HCT116 (cell line): ENCODE data around the gene OSBPL1A. TPM values are rescaled to one million over a fixed set of nuclear protein-coding genes. Genes with fewer than 3 reads are reported as not detected.

Experiments used
- ATAC-seq: fragments of 200-7000 bp; cut with Tn5 transposase; 2 replicates; pipeline ENCODE4 v1.9.1; 2020; ENCODE audit warnings: mild to moderate bottlenecking, moderate library complexity
- BruUV-seq: library from RNA; stranded (reverse); fragments of 400-500 nt; replicated peaks from 2 replicates; lab custom pipeline; 2021; lab: Mats Ljungman, UMichigan
- CTCF ChIA-PET: fragments of 300-600 bp; sonication (Branson Sonifier 250); formaldehyde crosslinking; loops from one replicate; lab custom pipeline; 2021; ENCODE audit warnings: antibody characterized with exemption; lab: Charles Lee
- POLR2A ChIA-PET: fragments of 300-600, 350-600 bp; sonication (Branson Sonifier 250); formaldehyde crosslinking; loops from one replicate; lab custom pipeline; 2021; ENCODE audit warnings: antibody characterized with exemption; lab: Charles Lee
- RAD21 ChIA-PET, 2 experiments: fragments of 300-600 bp; sonication (Branson Sonifier 250); formaldehyde crosslinking; loops; one replicate each; lab custom pipeline; 2023; ENCODE audit warnings: low total read pairs in 2 of 2; ENCODE audit not compliant: uncharacterized antibody in 2 of 2, unreplicated experiment in 2 of 2, low non-redundant PET in 1 of 2; lab: Charles Lee
- DNase-seq: peaks from one replicate; pipeline ENCODE4 v3.0.0-alpha.2; 2010; ENCODE audit warnings: low read depth, low spot score
- H2AFZ ChIP-seq: fragments of 200-600 bp; shearing (Covaris generic), sonication (generic); 2 replicates; pipeline ENCODE4 v1.6.1; 2017; ENCODE audit warnings: low read depth, mixed run types, mixed read lengths, antibody characterized with exemption, low read length; ENCODE audit not compliant: poor library complexity, severe bottlenecking
- H3K27ac ChIP-seq: 2 replicates; pipeline ENCODE4 v1.5.1; 2012; ENCODE audit warnings: low read depth, low read length
- H3K27me3 ChIP-seq: fragments of 200-600 bp; sonication (generic); 2 replicates; pipeline ENCODE4 v1.6.1; 2016; ENCODE audit warnings: mixed run types, low read length, mixed read lengths; ENCODE audit not compliant: insufficient read depth
- H3K36me3 ChIP-seq, 2 experiments: fragments of 200-500 bp in 1 of 2; fragments of 200-600 bp in 1 of 2; sonication (Bioruptor generic) in 1 of 2; sonication (generic) in 1 of 2; 2 replicates each; pipeline versions ENCODE4 v1.5.1 to v1.6.1; 2014 to 2016; ENCODE audit warnings: low read length in 2 of 2, inconsistent platforms in 1 of 2, mixed read lengths in 1 of 2, mixed run types in 1 of 2; ENCODE audit not compliant: insufficient read depth in 2 of 2, control insufficient read depth in 1 of 2
- H3K4me1 ChIP-seq, 2 experiments: fragments of 200-600 bp in 1 of 2; sonication (generic) in 1 of 2; 2 replicates each; pipeline versions ENCODE4 v1.5.1 to v1.6.1; 2012 to 2017; ENCODE audit warnings: low read length in 2 of 2, inconsistent platforms in 1 of 2, mild to moderate bottlenecking in 1 of 2, mixed read lengths in 1 of 2, mixed run types in 1 of 2, moderate library complexity in 1 of 2; ENCODE audit not compliant: insufficient read depth in 2 of 2, control insufficient read depth in 1 of 2
- H3K4me2 ChIP-seq: fragments of 200-600 bp; sonication (generic); 2 replicates; pipeline ENCODE4 v1.6.1; 2017; ENCODE audit warnings: mixed run types, low read length, mixed read lengths
- H3K4me3 ChIP-seq, 2 experiments: fragments of 200-600 bp in 1 of 2; sonication (generic) in 1 of 2; replicated peaks in 1 of 2; 2 replicates each; pipeline ENCODE4 v1.5.1; 2011 to 2016; ENCODE audit warnings: low read length in 2 of 2, control low read depth in 1 of 2, low read depth in 1 of 2, mild to moderate bottlenecking in 1 of 2, mixed read lengths in 1 of 2, mixed run types in 1 of 2
- H3K79me2 ChIP-seq: fragments of 200-600 bp; sonication (generic); 2 replicates; pipeline ENCODE4 v1.6.1; 2017; ENCODE audit warnings: mild to moderate bottlenecking, mixed run types, low read length, moderate library complexity, mixed read lengths; ENCODE audit not compliant: insufficient read depth
- H3K9ac ChIP-seq: fragments of 200-600 bp; sonication (generic); 2 replicates; pipeline ENCODE4 v1.6.1; 2016; ENCODE audit warnings: low read length, mixed read lengths
- H3K9me2 ChIP-seq: fragments of 200-600 bp; sonication (generic), shearing (Covaris generic); 2 replicates; pipeline ENCODE4 v1.6.1; 2017; ENCODE audit warnings: mixed run types, mild to moderate bottlenecking, moderate library complexity; ENCODE audit not compliant: insufficient read depth
- H3K9me3 ChIP-seq, 2 experiments: fragments of 200-500 bp in 1 of 2; fragments of 200-600 bp in 1 of 2; sonication (Bioruptor generic) in 1 of 2; sonication (generic) in 1 of 2; 2 replicates each; pipeline ENCODE4 v1.6.1; 2014 to 2017; ENCODE audit warnings: low read length in 2 of 2, mixed read lengths in 2 of 2, inconsistent platforms in 1 of 2, low read depth in 1 of 2, mild to moderate bottlenecking in 1 of 2, mixed run types in 1 of 2, moderate library complexity in 1 of 2; ENCODE audit not compliant: control insufficient read depth in 1 of 2, insufficient read depth in 1 of 2
- H4K20me1 ChIP-seq: fragments of 200-600 bp; sonication (generic), shearing (Covaris generic); 2 replicates; pipeline ENCODE4 v1.6.1; 2017; ENCODE audit warnings: mixed run types, mild to moderate bottlenecking, moderate library complexity; ENCODE audit not compliant: insufficient read depth
- EGR1 ChIP-seq: IDR thresholded peaks from 2 replicates; pipeline ENCODE4 v1.6.1; 2012; ENCODE audit warnings: low read depth
- EZH2phosphoT487 ChIP-seq: fragments of 200-600 bp; IDR thresholded peaks from 2 replicates; pipeline ENCODE4 v1.6.1; 2018; ENCODE audit warnings: antibody characterized with exemption, borderline replicate concordance
- FOSL1 ChIP-seq: IDR thresholded peaks from 2 replicates; pipeline ENCODE4 v1.6.1; 2012; ENCODE audit warnings: low read depth
- POLR2A ChIP-seq: IDR thresholded peaks from 2 replicates; pipeline ENCODE4 v1.7.0; 2011; ENCODE audit warnings: borderline replicate concordance; ENCODE audit not compliant: insufficient read depth, insufficient read length; ENCODE audit errors: extremely low read depth
- POLR2AphosphoS5 ChIP-seq: IDR thresholded peaks from 2 replicates; pipeline ENCODE4 v1.6.1; 2011; ENCODE audit warnings: mild to moderate bottlenecking, low read depth, low read length, moderate library complexity
- RAD21 ChIP-seq: IDR thresholded peaks from 2 replicates; pipeline ENCODE4 v1.6.1; 2012; ENCODE audit warnings: low read depth, mild to moderate bottlenecking
- TCF7L2 ChIP-seq: IDR thresholded peaks from 2 replicates; pipeline ENCODE4 v1.7.0; 2011; ENCODE audit warnings: borderline replicate concordance, inconsistent platforms; ENCODE audit not compliant: insufficient read depth, insufficient read length; ENCODE audit errors: extremely low read depth
- YY1 ChIP-seq: IDR thresholded peaks from 2 replicates; pipeline ENCODE4 v1.6.1; 2011; ENCODE audit warnings: low read length, low read depth, moderate library complexity, mild to moderate bottlenecking; ENCODE audit not compliant: insufficient replicate concordance; ENCODE audit errors: extremely low read depth
- intact Hi-C: fragments of 100-400 bp; cut with micrococcal nuclease; formaldehyde crosslinking; loops from 2 replicates; pipeline ENCODE4 v1.10.0; 2022
- total RNA-seq: library from RNA; stranded (reverse); gene quantifications from one replicate; pipeline ENCODE4 v1.2.1, GENCODE V29; 2021; ENCODE audit not compliant: unreplicated experiment
- TF ChIP-seq, protein P1 (sequence below): IDR thresholded peaks from 2 replicates; pipeline ENCODE4 v1.6.1; 2012
- TF ChIP-seq, protein P2 (sequence below): IDR thresholded peaks from 2 replicates; pipeline ENCODE4 v1.6.1; 2012
- TF ChIP-seq, protein P3 (sequence below): IDR thresholded peaks from 2 replicates; pipeline ENCODE4 v1.6.1; 2011; ENCODE audit warnings: mild to moderate bottlenecking, low read length, moderate library complexity; ENCODE audit not compliant: insufficient replicate concordance; ENCODE audit errors: extremely low read depth

OSBPL1A gene
- total RNA-seq, 1 experiment from 2014 or later: 18.9 TPM

DNA sequence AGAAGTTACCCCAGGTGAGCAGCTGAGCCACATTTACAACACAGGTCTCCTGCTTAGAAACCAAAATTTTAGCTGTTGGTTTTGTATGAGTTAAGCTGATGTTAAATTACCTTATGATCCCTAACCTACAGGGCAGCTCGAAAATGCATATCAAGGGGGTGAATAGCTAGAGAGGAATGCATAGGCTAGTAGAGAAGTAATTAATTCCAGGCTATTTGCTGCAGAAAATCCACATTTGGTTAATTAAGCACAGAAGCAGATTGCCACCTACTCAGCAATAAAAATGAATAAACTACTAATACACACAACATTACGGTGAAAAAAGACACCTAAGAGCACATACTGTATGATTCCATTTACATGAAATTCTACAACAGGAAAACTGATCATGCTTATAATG is 91.4 kb downstream of the OSBPL1A start (continued):
- TF ChIP-seq EGR1: no peak

DNA sequence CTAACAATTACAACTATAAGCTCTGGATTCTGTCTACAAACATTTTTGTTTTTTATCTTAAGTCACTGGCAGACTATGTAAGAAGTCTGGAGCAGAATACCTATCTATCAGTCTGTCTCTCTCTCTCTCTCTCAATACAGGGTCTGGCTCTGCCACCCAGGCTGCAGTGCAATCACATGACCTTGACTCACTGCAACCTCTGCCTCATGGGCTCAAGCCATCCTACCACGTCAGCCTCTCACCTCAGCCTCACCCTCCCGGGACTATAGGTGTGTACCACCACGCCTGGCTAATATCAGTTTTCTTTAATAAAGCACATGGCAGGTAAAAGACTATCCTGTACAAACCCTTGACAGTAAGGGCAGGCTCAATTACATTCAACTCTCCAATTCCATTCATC is 96.9 kb downstream of the OSBPL1A start:
- Histone ChIP-seq H3K27ac (no peak overlapping the region), H2AFZ (no peak overlapping the region), H3K9me2 (no peaks in the 10 kb centered on the region), H3K9me3 (no peaks in the 10 kb centered on the region), H3K4me2 (no peak overlapping the region), H3K36me3 (no peaks in the 10 kb centered on the region; a peak in 1 of 4 replicates), H3K4me1 (no peaks in the 10 kb centered on the region), H3K79me2 (no peaks in the 10 kb centered on the region), H3K27me3 (no peaks in the 10 kb centered on the region), H3K9ac (no peak overlapping the region), H4K20me1 (no peaks in the 10 kb centered on the region), H3K4me3 (no peak overlapping the region)
- no TSS peak for BruUV-seq
- TF ChIP-seq, protein P1, sequence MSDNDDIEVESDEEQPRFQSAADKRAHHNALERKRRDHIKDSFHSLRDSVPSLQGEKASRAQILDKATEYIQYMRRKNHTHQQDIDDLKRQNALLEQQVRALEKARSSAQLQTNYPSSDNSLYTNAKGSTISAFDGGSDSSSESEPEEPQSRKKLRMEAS: no peak
- TF ChIP-seq, protein P2, sequence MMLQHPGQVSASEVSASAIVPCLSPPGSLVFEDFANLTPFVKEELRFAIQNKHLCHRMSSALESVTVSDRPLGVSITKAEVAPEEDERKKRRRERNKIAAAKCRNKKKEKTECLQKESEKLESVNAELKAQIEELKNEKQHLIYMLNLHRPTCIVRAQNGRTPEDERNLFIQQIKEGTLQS: no peak
- no peak for TF ChIP-seq POLR2AphosphoS5
- CTCF ChIA-PET: no interaction called here
- ATAC-seq (no peak), DNase-seq (no peak)
- intact Hi-C loops: no loop called here
- RAD21 ChIA-PET: no interaction called here
- POLR2A ChIA-PET: no interaction called here

GRCh38 chr18:24296276-24296675 is 101.3 kb downstream of the OSBPL1A start:
- CTCF ChIA-PET: no interaction called here

More at GRCh38 chr18:24296276-24296675, 101.3 kb downstream of the OSBPL1A start:
- no peaks in the 10 kb centered on the region for H3K27me3 ChIP-seq
- H3K79me2 ChIP-seq: no peaks in the 10 kb centered on the region
- H3K4me2 ChIP-seq: no peak overlapping the region
- H2AFZ ChIP-seq: no peak overlapping the region
- H3K36me3 ChIP-seq: no peaks in the 10 kb centered on the region
- ChIA-PET RAD21 (no interaction called here), POLR2A (no interaction called here)
- H4K20me1 ChIP-seq: no peaks in the 10 kb centered on the region
- no peak for DNase-seq
- TF ChIP-seq POLR2A: no peak
- no peak for TF ChIP-seq RAD21
- TF ChIP-seq EZH2phosphoT487: no peak
- TF ChIP-seq EGR1: no peak
- TF ChIP-seq, protein P3, sequence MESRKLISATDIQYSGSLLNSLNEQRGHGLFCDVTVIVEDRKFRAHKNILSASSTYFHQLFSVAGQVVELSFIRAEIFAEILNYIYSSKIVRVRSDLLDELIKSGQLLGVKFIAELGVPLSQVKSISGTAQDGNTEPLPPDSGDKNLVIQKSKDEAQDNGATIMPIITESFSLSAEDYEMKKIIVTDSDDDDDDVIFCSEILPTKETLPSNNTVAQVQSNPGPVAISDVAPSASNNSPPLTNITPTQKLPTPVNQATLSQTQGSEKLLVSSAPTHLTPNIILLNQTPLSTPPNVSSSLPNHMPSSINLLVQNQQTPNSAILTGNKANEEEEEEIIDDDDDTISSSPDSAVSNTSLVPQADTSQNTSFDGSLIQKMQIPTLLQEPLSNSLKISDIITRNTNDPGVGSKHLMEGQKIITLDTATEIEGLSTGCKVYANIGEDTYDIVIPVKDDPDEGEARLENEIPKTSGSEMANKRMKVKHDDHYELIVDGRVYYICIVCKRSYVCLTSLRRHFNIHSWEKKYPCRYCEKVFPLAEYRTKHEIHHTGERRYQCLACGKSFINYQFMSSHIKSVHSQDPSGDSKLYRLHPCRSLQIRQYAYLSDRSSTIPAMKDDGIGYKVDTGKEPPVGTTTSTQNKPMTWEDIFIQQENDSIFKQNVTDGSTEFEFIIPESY: no peak
- no peak for TF ChIP-seq FOSL1
- no peak for TF ChIP-seq YY1
- TF ChIP-seq, protein P2: no peak
- TF ChIP-seq TCF7L2: no peak
- no peak overlapping the region for H3K27ac ChIP-seq
- H3K9ac ChIP-seq: no peak overlapping the region
- no peaks in the 10 kb centered on the region for H3K9me2 ChIP-seq
- no TSS peak for BruUV-seq
- H3K4me3 ChIP-seq: no peak overlapping the region
- H3K9me3 ChIP-seq: no peaks in the 10 kb centered on the region
- intact Hi-C loops: no loop called here
- ATAC-seq: no peak
- no peaks in the 10 kb centered on the region for H3K4me1 ChIP-seq
